GM19463 (cell line): Measurements from ENCODE around the gene PEX19.

Source experiments
- ATAC-seq: cut with Tn5 transposase; IDR thresholded peaks from one replicate; pipeline ENCODE4 v1.9.1; 2021; ENCODE audit warnings: mild to moderate bottlenecking, moderate library complexity; ENCODE audit not compliant: unreplicated experiment

Gene PEX19

GRCh38 chr1:160243767-160244166 is 41.2 kb downstream of the PEX19 start:
- no peak for ATAC-seq

GRCh38 chr1:160239582-160240299 is 45.2 kb downstream of the PEX19 start:
- ATAC-seq, result no peak

GRCh38 chr1:160238408-160238807 is 46.5 kb downstream of the PEX19 start:
- no peak for ATAC-seq

GRCh38 chr1:160237558-160237957 is 47.4 kb downstream of the PEX19 start:
- ATAC-seq, result no peak

GRCh38 chr1:160236806-160237205 is 48.1 kb downstream of the PEX19 start:
- ATAC-seq, result no peak

GRCh38 chr1:160232911-160233310 is 52.0 kb downstream of the PEX19 start:
- no peak for ATAC-seq

GRCh38 chr1:160228431-160228830 is 56.5 kb downstream of the PEX19 start:
- no peak for ATAC-seq

- ATAC-seq, result no peak
These were observed 57.4 kb downstream of the PEX19 start for GRCh38 chr1:160227561-160227960.

GRCh38 chr1:160227034-160227433 is 57.9 kb downstream of the PEX19 start:
- no peak for ATAC-seq
